NT2/D1 (cell line): ENCODE data around the gene EVI2B.

ENCODE experiments used
- SUZ12 ChIP-seq: IDR thresholded peaks from 2 replicates; pipeline ENCODE4 v1.6.1; 2011; ENCODE audit not compliant: insufficient read length, insufficient read depth; ENCODE audit errors: extremely low read depth
- YY1 ChIP-seq: IDR thresholded peaks from 2 replicates; pipeline ENCODE4 v1.6.1; 2011; ENCODE audit not compliant: insufficient read length, insufficient read depth
- ZNF274 ChIP-seq: IDR thresholded peaks from 2 replicates; pipeline ENCODE4 v1.6.1; 2011; ENCODE audit warnings: mild to moderate bottlenecking, low read depth, low read length

GRCh38 chr17:31266042-31266441, 47.8 kb downstream of the EVI2B start:
- TF ChIP-seq YY1 (no peak), ZNF274 (no peak), SUZ12 (no peak)
